ENCODE measurements around the gene PYGL.
"Not testable (repeated sequence)": the region's sequence is repeated elsewhere in the genome, so short reads cannot be mapped to it uniquely, and the experiment has no call there.

Gene PYGL

DNA sequence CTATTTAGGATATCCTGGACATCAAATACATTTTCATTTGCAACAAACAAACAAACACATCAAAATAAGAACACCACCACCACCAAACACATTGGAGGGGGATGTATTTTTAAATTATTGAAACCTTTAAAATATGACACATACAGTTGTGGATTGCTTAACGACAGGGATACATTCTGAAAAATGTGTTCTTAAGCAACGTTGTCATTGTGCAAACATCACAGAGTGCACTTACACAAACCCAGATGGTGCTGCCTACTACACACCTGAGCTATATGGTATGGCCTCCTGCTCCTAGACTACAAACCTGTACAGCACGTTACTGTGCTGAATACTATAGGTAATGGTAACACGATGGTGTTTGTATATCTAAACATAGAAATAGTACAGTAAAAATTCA is 19.4 kb downstream of the PYGL start:
- DNase-seq: no peak

DNA sequence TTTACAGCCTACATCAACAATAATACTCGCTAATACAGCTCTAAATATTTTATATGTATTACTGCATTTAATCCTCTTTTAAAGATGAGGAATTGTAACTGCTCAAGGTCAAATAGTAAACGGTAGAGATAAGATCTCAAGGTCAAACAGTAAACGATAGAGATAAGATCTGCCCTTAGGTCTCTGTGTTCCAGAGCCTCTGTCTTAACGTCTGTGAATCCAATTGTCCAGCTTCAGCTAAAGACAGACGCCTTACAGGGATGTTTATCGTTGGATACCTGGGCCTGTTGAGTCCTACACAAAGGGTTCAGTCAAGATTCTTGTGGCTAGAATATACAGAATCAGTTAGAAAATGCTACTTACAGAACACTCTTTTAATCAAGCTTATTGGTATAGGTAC is 20.0 kb downstream of the PYGL start:
- DNase-seq: no peak

DNA sequence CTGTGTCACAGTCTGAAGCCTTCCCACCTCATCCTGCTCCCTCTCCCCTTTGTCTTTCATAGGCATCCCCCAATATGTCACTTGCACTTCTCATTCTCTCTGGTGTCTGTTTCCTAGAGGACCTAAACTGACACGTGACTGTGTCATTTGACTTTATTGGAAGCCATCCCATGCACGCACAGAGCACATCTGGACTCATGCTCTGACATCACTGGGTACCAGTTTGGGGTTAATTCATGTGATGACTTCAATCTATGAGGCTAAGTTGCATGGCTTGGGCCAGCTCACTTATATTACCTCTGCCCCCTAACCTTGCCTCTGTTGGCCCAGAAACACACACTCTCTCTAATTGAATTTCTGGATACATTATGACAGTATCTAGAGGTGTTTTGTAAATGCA is 21.5 kb downstream of the PYGL start:
- DNase-seq: no peak

DNA sequence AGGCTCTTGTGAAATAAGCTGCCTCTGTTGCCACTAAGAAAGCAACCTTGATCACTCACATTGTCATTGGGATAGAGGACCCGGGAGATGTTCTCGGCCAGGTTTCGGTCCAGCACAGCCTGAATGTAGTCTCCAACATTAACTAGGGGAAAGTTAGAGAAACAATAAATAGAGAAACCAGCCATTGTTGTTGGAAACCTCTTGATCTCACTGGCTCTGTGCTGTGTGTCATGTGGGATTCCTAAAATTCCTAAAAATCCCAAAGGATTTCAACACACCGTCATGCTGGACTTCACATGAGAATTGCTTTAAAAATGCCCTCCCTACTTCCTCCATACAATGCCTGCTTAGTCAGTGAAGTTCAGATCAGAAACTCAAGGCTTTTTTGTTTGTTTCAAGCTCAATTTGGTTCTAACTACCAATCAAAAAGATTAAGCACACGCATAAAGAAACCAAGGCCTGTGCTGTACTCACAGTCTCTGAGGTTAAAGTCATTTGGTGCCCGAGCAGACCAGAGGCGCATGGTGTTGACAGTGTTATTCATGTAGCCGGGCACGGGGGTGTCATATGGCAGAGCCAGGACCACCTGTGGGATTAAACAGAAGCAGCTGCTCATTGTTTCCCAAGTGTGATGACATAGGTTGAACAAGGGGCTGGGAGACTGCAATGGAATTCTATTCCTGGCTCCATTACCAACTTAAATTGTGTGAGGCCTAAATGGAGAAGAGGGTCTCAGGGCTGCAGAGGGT is 23.6 kb downstream of the PYGL start:
- no peak for DNase-seq

DNA sequence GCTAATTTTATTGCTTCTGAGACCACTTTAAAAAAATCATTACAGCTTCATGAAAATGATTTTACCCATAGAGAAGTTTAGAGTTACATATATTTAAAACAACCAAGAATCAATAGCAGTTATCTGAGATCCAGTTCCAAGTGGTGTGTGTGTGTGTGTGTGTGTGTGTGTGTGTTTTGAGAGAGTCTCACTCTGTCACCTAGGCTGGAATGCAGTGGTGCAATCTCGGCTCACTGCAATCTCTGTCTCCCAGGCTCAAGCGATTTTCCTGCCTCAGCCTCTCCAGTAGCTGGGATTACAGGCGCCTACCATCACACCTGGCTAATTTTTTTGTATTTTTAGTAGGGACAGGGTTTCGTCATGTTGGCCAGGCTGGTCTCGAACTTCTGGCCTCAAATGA is 24.8 kb downstream of the PYGL start:
- DNase-seq: not testable (repeated sequence)

DNA sequence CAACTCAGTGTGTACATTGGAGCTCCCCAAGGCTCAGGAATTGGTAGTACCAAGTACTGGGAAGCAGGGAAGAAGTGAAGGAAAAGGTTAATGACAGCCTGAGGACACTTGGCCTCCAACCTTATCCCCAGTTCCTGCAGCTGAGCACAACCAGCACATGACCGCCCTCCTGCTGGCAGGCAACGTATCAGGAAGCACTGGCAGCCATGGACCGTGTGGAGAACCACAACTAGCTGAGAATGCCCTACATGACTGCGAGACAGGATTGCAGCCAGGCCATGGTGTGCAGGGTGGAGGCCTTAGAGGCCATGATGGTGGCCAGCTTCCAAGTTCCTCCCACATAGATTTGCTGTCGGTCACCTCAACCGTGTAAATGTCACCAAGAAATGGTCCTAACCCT is 26.8 kb downstream of the PYGL start:
- no peak for DNase-seq

DNA sequence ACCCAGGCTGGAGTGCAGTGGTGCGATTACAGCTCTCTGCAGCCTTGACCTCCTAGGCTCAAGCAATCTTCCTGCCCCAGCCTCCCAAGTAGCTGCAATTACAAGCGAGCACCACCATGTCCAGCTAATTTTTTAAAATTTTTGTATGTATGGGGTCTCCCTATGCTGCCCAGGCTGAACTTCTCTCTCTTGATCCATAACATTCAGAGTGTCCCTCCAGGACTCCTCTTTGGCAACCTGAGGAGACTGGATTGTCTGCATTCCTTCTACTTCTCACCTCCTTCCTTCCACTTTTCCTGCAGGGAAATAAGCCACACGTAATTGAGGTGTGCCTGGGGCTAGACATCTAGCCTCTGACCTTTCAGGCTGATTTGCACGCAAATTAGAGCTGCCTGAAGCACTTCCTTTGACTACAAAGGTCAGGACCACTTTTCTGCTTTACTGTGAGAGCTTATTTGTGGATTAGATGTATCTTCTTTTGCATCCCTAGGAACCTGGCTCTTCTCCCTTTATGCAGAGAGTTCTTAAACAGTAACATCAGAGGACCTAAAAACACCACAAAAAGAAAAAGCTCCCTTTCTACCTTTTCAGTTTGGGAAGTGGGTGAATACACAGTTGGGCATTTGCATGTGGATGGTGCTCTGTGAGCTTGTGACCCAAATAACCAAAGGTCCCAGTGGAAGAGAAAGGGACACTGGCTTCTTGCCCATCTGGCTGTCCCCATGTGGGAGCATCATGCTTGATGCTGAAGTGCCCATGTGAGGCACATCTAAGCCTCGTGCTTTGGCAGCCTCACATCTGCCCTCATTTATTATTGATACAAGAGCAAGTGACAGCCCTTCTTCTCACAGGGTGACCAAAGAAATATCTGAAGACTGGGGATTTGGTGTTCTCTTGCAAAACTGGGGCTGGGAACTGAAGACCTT is 33.5 kb downstream of the PYGL start:
- no peak for DNase-seq

DNA sequence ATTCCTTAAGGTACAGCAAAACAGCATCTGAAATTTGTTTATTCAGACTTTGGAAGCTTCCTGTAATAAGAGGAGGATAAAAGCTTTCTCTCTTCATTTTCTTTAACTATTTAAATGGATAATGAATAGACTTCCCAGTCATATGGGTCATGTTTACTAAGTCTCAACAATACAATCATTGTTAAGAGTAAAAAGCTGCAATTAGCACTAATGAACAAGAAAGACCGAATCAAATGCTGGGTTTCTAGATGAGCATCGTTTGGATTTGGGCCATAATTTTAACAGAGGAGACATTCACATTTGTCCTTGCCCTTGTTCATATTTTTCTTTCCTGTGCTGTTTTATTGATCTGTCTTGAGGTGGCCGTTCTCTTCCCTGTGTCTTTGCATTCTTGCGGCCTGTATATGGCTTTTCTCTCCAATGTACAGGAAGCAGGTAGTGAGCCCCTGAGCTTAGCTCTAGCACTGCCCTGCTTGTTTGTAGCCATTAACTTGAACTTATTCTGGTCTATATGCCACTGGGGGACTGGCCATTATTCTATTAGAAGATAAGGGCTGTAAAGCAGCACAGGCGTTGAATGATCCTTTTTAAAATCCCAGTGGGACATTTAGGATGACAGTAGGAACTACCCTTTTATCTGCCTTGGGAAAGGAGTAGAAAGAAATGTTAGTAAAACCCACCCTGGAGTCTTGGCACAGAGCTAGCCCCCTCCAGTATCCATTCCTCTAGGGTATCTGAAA is 37.8 kb downstream of the PYGL start:
- no peak for DNase-seq

DNA sequence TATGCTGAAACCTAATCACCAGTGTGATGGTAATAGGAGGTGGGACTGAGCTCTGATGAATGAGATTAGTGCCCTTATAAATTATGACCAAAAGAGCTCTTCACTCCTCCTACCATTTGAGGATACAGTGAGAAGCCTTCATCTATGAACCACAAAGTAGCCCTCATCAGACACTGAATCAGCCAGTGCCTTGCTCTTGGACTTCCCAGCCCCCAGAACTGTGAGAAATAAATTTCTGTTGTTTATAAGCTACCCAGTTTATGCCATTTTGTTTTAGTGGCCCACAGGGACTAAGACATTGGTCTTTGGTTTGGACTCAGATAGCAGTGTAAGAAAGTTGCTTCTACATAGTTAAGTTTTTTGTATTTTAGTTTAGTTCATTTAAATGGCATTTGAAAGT is 39.6 kb downstream of the PYGL start:
- DNase-seq: no peak

DNA sequence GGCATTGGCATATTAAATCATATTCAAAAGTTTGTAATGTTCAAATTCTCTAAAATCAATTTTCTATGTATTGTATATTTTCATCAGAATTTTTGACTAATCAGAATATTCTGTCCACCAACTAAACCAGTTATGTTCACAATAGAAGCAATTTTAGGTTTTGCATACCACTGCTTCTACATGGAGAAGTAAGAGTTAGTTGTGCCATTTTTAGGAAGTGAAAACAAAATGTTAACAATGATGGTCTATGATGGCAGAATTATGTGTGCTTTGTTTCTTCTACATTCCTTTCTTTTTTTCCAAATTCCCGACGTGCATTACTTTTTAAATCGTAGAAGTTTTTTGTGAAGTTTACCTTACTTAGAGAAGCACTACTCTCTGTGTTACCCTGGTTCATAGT is 42.9 kb downstream of the PYGL start:
- no peak for DNase-seq

DNA sequence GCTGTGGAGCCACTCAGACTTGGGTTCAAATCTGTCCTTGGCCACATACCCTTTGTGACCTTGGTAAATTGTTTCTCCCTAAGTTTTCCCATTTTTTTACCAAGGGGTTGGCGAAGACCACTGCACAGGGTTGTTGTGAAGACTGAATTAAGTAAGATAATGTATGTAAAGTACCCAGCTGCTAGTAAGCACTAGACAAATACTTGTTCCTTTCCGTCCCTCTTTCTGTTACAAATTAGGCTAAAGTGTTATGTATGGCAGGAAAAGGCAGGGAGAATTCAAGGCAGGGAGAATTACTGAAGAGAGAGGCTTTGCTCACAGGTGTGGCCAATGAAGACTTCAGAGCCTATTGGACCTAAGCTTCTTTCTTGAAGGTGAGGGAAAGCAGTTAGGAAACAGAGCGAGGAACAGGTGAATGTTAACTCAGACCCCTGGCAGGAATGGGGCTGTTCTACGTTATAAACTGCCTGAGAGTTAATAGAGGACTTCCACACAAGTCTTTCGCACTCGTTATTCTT is 46.6 kb downstream of the PYGL start:
- DNase-seq: no peak

DNA sequence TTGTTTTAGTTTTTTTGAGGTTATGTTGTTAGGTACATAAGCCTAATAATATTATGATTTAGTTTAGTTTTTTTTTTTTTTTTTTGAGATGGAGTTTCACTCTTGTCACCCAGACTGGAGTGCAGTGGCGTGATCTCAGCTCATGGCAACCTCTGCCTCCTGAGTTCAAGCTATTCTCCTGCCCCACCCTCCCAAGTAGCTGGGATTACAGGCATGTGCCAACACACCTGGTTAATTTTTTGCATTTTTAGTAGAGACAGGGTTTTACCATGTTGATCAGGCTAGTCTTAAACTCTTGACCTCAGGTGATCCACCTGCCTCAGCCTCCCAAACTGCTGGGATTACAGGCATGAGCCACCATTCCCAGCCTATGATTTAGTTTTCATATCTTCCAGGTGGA is 47.3 kb downstream of the PYGL start:
- DNase-seq: not testable (repeated sequence)

DNA sequence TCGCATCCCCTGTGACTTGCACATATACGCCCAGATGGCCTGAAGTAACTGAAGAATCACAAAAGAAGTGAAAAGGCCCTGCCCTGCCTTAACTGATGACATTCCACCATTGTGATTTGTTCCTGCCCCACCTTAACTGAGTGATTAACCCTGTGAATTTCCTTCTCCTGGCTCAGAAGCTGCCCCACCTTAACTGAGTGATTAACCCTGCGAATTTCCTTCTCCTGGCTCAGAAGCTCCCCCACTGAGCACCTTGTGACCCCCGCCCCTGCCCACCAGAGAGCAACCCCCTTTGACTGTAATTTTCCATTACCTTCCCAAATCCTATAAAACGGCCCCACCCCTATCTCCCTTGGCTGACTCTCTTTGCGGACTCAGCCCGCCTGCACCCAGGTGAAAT is 47.9 kb downstream of the PYGL start:
- not testable (repeated sequence) for DNase-seq

DNA sequence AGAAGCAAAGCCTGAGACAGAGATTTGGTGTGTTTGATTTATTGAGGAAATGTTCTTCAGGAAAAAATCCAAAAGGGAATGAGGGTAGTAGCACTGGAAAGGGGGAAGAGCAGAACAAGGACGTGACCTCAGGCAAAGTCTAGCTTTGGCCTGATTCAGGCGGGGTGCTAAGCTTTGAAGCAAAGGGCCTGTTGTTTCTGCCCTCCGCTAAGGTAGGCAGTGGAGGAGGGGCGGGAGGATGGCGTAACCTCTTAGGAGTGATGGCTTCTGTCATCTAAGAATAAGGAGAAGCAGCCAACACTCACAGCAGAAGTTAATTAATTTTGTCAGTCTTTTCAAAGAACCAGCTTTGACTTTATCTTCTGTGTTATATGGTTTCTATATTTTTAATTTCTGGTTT is 52.0 kb downstream of the PYGL start:
- DNase-seq: no peak

DNA sequence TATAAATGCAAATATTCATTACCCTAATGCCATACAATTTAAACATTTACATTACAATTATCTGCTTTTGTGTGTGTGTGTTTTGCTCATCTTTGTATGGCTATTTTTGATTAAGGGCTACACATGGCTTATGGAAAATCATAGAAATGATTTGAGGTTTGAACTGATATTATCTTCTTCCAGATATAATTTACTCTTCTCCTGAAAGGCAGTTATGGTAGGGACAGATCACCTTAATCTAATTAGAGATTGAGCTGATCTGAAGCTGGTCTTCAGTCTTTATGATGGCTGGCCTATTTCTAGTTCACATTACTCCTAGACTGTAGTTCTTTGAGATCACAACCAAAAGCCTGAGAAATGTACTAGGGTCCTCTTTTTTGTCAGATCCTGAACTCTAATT is 56.8 kb downstream of the PYGL start:
- no peak for DNase-seq

DNA sequence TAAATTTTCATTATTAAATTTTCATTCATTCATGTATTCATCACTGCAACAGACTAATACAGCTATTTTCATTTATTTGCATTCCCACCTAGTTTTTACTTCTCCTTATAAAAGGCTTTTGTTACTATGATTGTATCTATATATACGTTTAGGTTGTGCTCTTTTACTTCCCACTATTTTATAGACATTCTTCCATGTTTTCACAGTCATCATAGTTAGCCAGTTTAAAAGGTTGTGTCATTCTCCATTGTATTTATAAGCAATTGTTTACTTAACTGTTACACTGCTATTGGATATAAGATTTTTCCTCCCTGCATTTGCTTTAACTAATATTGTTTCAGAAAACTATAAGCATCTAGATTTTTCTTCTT is 60.5 kb downstream of the PYGL start:
- no peak for DNase-seq

DNA sequence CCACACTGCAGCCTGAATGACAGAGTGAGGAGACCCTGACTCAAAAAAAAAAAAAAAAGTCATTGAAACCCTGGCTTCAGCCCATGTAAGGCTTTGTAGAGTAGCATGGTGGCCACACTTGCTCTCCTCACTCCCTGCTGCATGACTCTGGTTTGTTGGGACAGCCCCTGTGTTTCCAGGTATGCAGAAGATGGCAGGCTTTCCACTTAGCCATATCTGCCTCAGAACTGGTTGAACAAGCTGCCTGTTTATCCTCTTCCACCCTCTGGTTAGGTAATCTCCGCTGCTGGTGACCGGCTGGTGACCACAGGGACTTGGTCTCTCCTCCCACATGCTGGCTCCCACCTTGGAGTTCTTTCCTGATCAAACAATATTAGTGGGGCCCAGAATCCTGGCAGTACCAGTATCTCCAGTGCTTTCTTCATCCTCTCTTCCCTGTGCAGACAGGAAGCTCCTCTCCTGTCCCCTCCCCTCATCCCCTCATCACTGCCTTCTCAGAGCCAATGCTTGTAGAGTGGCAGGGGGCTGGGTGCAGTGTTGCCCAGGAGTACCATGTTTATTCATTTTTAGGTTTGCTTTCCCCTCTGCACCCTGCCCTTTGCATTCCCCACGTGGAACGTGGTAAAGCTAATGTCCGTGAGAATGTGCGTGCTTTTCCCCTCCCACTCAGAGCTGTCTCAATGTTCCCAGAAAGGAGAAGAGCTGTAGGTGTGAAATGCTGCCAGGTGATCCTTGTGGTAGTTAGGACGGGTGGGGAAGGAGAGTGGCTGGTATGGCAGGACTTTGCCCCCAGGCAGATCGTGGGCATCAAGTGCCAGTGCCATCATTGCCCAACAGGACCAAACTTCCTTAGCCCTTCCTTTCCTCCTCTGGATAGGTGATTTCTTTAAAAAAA is 61.1 kb downstream of the PYGL start:
- no peak for DNase-seq

DNA sequence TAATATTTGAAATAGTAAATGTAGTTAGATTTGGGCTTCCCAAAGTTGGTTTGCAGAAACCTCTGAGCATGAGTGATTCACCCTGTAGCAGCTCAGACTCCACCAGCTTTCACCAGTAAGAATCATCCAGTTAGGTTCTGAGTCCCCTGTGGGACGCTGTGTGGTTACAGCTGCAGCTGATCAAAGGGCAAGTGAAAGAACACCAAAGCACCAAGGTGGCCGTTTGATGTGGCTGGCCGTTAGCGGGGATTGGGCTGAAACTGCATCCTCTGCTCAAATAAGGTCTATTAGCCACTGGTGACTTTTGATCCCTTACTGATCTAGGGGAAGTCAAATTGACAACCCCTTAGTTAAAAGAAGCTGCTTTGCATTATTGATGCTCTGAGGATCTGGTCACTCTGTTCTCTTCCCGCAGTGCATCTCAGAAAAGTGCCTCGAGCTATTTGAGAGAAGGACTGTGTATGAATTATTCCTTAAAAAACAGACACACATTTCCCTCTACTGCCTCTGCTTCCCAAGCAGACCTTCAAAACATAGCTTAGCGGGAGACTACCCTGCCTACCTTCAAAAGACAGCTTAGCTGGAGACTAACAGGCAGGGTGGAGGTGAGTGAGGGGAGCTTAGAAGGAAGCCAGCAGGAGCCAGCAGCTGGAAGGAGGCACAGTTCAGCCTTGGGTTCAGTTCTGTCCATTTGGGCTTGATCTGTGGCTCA is 68.8 kb downstream of the PYGL start:
- DNase-seq: no peak

DNA sequence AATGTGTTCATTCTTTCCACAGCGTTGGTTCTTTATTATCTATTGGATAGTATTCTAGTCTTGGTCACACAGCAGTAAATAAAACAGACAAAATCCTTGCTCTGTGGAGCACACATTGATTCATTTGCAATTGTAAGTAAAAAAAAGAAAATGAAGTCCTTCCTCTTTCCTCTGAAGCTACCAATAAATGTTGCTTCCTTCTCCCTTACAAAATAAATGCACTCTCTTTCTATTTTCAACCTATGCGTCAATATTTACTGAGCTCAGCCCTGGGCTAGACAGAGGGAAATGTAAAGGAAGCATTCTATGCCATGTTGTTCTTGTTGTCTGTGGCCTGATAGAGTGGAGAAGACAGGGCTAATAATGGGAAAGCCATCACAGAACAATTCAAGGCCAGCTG is 69.5 kb downstream of the PYGL start:
- peak; percentile 21 for DNase-seq

DNA sequence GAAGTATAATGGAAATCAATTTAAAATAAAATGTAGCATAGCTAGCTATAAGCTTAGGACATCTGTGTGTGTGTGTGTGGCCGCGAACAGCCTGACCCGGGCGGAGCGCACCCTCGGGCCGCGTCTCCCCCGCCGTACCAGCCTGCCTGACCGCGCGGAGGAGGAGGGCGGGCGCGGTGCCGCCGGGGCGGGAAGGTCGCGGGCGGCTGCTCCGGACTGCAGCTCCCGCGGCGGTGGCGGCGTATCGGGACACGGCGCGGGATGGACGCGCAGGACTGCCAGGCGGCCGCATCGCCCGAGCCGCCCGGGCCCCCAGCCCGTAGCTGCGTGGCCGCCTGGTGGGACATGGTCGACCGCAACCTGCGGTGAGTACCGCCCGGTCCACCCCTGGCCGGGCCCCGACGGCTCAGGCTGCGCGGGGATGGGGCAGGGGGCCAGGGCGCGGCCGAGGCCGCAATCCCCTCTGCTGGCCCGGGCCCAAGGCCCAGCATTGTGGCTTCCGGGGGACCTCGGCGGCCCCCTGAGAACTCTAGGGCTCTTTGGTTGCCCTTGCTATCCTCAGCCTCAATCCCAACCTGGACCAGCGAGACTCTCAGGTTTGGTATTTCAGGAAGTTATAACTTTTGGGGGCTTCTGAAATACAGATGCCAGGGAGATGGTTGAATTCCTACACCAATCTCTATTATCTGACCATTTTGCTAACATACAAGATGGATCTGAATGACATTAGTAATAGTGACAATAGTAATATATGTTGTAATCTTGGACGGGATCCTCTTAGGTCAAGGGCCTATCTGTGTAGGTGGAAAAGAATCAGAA is 72.2 kb downstream of the PYGL start, which contains the start of gene ABHD12B:
Gene ABHD12B (plus strand): TSS at position 140 of the 819 bp plus-strand sequence. CDS start 122 bp downstream, at position 262.
- DNase-seq: no peak

DNA sequence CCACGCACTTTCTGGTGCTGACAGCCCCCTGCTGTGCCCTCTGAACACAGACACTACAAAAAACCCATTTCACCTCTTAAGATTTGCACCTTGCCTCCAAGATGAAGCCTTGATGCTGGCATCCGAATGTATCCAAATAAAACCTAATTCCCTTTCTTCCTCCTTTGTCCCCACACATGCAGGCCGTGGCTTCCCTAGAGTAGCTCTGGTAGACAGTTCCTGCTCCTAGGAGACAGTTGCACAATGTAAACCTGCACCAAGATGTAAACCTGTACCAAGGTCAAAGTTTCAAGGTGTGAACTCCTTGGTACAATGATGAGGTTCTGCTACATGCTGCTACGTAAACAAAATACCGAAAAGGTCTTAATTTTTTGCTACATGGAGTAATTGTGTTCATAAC is 73.1 kb downstream of the PYGL start:
- DNase-seq: no peak
